NCI-H82 (cell line): ENCODE measurements around the gene C19orf53.
"Not testable (repeated sequence)": the region's sequence is repeated elsewhere in the genome, so short reads cannot be mapped to it uniquely, and the experiment has no call there.

Experiments
- DNase-seq: peaks from one replicate; lab custom pipeline; 2025; lab: John Stamatoyannopoulos, UW

The C19orf53 gene

GRCh38 chr19:13774217-13775191 lies at the start of gene C19orf53:
C19orf53 (plus strand) TSS chr19:13774456; CDS start chr19:13774478, 22 bp downstream.
- peak; percentile 95 for DNase-seq

DNA sequence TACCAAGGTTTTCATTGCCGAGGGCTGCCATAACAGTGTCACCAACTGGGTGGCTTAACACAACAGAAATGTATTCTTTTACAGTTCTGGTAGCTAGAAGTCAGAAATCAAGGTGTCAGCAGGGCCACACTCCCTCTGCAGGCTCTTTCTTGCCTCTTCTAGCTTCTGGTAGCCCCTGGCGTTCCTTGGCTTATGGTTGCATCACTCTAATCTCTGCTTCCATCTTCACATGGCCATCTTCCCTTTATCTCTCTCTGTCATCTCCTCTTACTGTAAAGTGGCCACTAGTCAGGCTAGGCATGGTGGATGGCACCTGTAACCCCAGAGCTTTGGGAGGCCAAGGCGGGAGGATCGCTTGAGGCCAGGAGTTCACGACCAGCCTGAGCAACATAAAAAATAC lies 47.9 kb upstream of the C19orf53 start:
- DNase-seq, result no peak

GRCh38 chr19:13727798-13728197 lies 46.5 kb upstream of the C19orf53 start:
- DNase-seq, result no peak

DNA sequence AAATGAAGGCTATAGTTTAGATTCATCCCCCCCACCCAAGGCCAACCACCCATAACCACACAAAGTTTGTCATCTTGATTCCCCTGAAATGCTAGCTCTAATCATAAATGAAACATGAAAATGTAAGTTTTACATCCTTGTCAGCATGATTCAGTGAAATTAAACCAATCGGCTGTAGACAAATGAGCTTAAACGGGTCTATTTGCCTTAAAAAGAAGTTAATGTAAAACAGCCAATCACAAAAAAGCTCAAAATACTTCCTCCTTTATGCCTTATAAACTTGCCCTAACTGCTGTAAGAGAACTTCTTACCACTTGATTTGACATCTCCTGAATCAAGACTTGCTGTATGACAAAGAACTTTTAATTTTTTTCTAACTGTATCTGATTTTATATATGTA lies 44.4 kb upstream of the C19orf53 start:
- DNase-seq, result no peak

- DNase-seq, result peak; percentile 99
Observed at GRCh38 chr19:13731147-13731964, 42.9 kb upstream of the C19orf53 start.

DNA sequence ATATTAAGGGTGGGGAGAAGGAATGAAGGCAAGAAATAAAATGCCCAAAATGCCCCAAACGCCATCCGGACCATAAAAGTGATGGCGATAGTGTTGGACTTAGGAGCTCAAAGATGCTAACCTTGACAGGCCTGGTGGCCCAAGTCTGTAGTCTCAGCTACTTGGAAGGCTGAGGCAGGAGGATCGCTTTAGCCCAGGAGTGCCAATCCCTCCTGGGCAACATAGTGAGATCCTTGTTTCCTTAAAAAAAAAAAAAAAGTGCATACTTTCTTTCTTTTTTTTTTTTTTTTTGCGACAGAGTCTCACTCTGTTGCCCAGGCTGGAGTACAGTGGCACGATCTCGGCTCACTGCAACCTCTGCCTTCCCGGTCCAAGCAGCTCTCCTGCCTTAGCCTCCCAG lies 41.9 kb upstream of the C19orf53 start:
- no peak for DNase-seq

GRCh38 chr19:13734751-13735150 lies 39.5 kb upstream of the C19orf53 start:
- DNase-seq, result no peak

DNA sequence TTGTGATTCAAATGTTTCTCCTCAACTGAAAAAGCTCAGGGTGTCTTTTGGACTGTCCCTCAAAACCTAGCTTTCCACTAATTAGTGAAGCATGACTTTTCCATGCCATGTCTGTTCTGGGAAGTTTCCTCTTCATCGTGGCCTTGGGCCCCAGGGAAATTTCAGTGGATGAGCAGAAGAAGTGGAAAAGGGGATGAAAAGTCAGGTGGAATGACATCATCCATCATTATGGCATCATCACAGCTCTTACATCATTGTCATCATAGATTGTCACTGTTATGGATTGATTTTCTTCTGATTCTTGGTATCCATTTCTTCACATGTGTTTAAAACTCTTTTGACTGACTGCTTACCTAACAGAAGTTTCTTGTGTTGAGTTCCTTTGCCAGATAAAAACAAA lies 36.2 kb upstream of the C19orf53 start:
- no peak for DNase-seq

- DNase-seq, result no peak
Observed at GRCh38 chr19:13741893-13742292, 32.4 kb upstream of the C19orf53 start.

DNA sequence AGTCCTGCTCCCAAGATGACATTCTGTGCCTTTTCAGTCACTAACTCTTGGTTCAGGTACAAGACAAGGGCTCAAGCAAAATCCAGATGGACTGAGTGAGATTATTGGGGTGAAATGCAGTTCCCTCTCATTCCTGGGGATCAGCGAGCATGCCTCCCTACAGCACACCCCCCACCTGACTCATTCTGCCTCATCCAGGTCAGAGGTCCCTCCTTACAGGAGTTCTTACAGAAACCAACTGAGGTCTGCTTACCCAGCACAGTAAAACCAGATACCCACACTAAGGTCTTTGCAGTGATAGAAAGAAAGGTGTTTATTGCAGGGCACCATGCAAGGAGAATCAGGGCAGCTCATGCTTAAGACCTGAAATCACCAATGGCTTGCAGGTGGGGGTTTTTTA lies 31.5 kb upstream of the C19orf53 start:
- no peak for DNase-seq

DNA sequence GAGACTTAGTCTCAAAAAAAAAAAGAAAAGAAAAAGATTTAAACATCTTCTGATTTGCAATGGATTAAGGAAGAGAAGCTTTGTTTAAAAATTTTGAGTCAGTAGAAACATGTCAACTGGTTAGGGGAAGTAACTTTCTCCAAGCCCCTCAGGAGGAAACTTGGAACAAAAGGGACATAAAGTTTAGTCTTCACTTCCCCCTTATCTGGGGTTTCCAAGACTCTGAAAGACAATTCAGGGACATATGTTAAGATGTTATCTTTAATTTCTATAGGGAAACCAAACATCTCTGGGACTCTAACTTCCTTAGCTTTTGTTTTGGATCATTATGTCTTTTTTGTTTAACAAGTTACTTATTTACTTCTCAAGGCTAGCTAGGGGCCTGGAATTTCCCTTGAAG lies 30.1 kb upstream of the C19orf53 start:
- no peak for DNase-seq

GRCh38 chr19:13747098-13747453 lies 27.2 kb upstream of the C19orf53 start:
- no peak for DNase-seq

DNA sequence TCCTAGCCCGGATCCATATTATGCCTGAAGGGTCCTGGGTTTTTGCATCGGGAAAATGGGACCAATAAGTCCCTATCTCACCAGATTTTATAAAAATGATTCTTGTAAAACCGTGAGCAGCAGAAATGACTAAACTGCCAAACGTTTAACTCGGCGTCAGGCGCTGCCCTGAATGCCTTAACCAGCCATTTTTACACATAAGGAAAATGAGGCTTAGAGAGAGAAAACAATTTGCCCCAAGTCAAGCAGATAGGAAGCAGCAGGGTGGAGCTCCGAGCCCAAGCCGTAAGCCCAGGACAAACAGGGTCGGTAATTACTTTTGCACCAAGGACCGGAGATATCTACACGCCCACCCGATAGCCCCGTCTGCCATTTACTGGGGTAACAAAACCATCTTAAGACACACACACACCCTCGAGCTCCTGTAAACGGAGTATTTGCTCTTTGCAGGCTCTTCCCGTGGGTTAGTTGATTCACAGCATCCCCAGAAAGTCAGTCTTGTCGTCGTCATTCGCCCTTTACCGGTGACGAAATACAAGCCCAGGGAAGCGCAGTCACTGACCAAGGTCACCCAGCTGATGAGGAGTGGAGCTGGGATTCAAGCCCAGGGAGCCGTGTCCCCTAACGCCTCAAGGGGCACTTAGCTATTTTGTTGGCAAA lies 26.0 kb upstream of the C19orf53 start:
- peak; percentile 53 for DNase-seq

DNA sequence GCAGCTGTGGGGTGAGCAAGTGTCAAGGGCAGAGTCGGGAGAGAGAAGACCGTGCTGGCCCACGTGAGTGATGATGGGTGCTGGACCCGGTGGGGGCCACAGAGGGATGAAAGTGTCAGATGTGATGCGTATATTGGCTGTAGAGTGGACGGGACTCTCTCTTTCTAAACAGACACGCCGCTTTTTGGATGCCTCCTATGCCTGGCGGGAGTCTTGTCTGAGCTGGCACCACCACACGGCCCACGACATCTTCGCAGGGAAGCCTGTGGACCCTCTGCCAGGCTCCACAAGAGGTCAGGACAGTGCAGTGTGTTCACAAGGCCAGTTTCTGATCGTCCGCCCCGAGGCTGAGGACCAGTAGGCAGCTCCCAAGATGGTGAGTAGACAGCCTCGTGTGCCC lies 22.8 kb upstream of the C19orf53 start:
- DNase-seq, result no peak

DNA sequence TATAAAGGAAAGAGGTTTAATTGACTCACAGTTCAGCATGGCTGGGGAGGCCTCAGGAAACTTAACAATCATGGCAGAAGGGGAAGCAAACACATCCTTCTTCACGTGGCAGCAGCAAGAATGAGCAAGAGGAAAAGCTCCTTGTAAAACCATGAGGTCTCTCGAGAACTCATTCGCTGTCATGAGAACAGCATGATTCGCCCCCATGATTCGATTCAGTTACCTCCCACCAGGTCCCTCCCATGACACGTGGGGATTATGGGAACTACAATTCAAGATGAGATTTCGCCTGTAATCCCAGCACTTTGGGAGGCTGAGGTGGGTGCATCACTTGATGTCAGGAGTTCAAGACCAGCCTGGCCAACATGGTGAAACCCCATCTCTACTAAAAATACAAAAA lies 20.6 kb upstream of the C19orf53 start:
- DNase-seq, result not testable (repeated sequence)

DNA sequence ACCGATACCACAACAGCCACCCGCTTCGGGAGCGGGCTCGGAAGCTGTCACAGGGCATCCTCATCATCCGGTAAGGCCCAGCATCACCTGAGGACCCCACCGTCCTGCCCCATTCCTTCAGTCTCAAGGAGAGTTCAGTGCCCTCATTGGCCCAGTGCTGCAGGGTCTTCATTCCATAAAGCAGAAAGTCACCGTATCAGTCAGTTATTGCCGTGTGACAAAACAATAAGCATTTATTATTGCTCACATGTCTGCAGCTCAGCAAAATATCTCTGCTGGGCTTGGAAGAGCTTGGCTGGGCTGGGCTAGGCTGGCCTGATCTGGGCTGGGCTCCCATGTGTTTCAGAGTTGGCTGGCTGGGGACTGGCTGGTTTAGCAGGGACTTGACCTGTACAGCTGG lies 18.0 kb upstream of the C19orf53 start:
- DNase-seq, result no peak

GRCh38 chr19:13757805-13758772 lies 16.2 kb upstream of the C19orf53 start:
- no peak for DNase-seq

GRCh38 chr19:13758795-13759194 lies 15.5 kb upstream of the C19orf53 start:
- no peak for DNase-seq

DNA sequence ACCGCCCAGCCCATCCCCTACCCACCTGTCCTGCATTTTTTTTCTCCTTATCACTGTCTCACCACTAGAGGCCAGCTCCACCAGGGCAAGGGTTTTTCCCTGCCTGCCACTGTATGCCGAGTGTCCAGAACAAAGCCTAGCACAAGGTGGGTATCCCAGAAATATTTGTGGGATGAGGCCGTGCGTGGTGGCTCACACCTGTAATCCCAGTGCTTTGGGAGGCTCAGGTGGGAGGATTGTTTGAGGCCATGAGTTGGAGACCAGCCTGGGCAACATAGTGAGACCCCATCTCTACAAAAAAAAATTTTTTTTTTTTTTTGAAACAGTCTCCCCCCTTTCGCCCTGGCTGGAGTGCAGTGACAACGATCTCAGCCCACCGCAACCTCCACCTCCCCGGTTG lies 12.8 kb upstream of the C19orf53 start:
- DNase-seq, result no peak

- no peak for DNase-seq
Observed at GRCh38 chr19:13762635-13763235, 11.5 kb upstream of the C19orf53 start.

- no peak for DNase-seq
Observed at GRCh38 chr19:13763265-13763664, 11.0 kb upstream of the C19orf53 start.
